ENCODE results near the gene CEPT1.

Gene CEPT1

GRCh38 chr1:111225717-111226400 lies 85.8 kb downstream of the CEPT1 start:
- no peak for DNase-seq (ENCODE audit: low read depth in 2 of 2, low spot score in 1 of 2)

DNA sequence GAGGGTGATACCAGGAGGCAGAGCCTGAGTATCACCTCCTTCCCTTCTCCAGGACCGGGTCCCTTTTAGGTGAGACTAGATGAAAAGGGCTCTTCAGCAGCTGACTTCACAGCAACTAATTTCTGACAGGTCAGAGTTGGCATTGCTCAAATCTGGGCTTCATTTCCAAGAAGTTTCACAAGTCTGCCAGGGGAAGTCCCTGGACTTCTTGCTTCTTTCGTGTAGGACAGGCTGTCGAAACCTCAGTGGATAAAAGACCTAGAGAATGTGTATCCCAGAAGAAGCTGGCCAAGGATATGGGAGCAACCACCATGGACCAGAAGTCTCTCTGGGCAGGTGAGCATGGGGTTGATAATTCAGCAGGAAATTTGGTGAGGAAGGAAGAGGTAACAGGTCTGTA lies 87.4 kb downstream of the CEPT1 start, which contains the start of gene CHI3L2:
CHI3L2 (plus strand) TSS at position 280 of the 400 bp plus-strand sequence; CDS start at position 297, 17 bp downstream.
- DNase-seq (ENCODE audit: low read depth in 2 of 2, low spot score in 1 of 2), result no peak

GRCh38 chr1:111227851-111228747 lies 88.1 kb downstream of the CEPT1 start:
- no peak for DNase-seq (ENCODE audit: low read depth in 2 of 2, low spot score in 1 of 2)

DNA sequence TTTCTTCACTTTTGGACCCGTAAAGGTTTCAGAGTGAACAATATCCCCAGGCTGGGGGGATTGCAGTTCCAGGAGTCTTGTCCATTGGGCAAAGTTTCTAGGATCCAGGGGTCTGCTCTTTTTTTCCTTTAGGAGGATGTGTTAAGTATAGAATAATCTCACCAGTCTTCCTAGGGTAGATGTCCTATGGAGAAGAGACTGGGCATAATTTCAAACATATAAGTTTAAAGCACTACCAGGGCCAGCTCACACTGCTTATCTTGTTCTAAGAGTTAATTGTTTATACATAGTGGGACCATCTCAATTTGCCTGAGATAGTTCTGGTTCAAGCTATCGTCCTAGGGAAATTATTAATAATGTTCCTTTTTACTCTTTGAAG lies 88.7 kb downstream of the CEPT1 start:
- DNase-seq (ENCODE audit: low read depth in 2 of 2, low spot score in 1 of 2), result no peak

DNA sequence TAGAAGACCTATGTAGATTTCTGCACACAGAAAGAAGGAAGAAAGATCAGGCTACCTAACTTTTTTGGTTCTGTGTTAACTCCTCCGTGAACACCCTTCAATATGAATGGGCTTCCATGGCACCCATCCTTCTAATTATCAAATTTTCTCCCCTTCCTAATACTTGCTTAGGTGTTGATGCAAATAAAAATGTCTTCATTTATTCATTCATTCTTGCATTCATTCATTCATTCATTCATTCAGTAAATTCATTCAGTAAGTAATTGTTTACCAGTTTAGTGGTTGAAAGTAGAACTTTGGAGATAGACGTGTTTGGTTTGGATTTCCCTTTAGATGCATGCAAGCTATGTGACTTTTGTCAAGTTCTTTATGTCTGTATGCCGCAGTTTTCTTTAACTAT lies 92.1 kb downstream of the CEPT1 start:
- DNase-seq (ENCODE audit: low read depth in 2 of 2, low spot score in 1 of 2), result no peak

- no peak for DNase-seq (ENCODE audit: low read depth in 2 of 2, low spot score in 1 of 2)
These were observed 94.2 kb downstream of the CEPT1 start for GRCh38 chr1:111234258-111234657.
